CD4-positive, alpha-beta T cell treated with Interferon alpha-2 for 1 hour (primary cell): ENCODE measurements around the gene RERE.

ENCODE experiments used
- DNase-seq, 2 donors: peaks; one replicate each; pipeline ENCODE4 v3.0.0-alpha.2; 2020 to 2022

Gene RERE

GRCh38 chr1:8314346-8315280 lies 502.8 kb downstream of the RERE start:
- peak; percentile 31 to 65 for DNase-seq

GRCh38 chr1:8313231-8313630 lies 504.2 kb downstream of the RERE start:
- DNase-seq, result no peak

- DNase-seq, result no peak
Observed at GRCh38 chr1:8312235-8313218, 504.9 kb downstream of the RERE start.

- no peak for DNase-seq
Observed at GRCh38 chr1:8311068-8311718, 506.2 kb downstream of the RERE start.

- DNase-seq, result no peak
Observed at GRCh38 chr1:8307628-8308027, 509.8 kb downstream of the RERE start.

GRCh38 chr1:8303876-8304275 lies 513.6 kb downstream of the RERE start:
- no peak for DNase-seq

- no peak for DNase-seq
Observed at GRCh38 chr1:8303141-8303540, 514.3 kb downstream of the RERE start.
